Lower leg skin (tissue), 4 donors: ENCODE measurements around the gene DOCK10. TPM values are rescaled to one million over a fixed set of nuclear protein-coding genes. Genes with fewer than 3 reads are reported as not detected.

Source experiments
- DNase-seq, 2 donors: peaks; one replicate each; pipeline ENCODE4 v3.0.0-alpha.2; 2019; ENCODE audit warnings: low spot score in 2 of 2
- H3K4me3 ChIP-seq: fragments of 200-600 bp; sonication (generic); 2 replicates; pipeline ENCODE4 v1.5.1; 2017; ENCODE audit warnings: mild to moderate bottlenecking, low read depth; ENCODE audit not compliant: poor library complexity, severe bottlenecking
- POLR2A ChIP-seq, 2 donors: fragments of 450-650 bp; IDR thresholded peaks; one replicate each; pipeline ENCODE4 v1.6.1; 2016 to 2017; ENCODE audit warnings: antibody characterized with exemption in 2 of 2, mild to moderate bottlenecking in 1 of 2, moderate library complexity in 1 of 2
- WGBS, 2 donors: methylation state at CpG; one replicate each; pipeline ENCODE4 v1.1.5; 2018; 5-methylcytosine and 5-hydroxymethylcytosine counted together
- intact Hi-C: fragments of 100-400 bp; cut with DNase I; formaldehyde crosslinking; loops from one replicate; pipeline ENCODE4 v1.15.0; 2023; ENCODE audit warnings: low total_unique reads
- total RNA-seq, 4 donors: library from RNA; depleted of rRNA; stranded (reverse); fragments of >200 nt; gene quantifications; one replicate each; pipeline ENCODE4 v1.1.0, GENCODE V29; 2016
- TF ChIP-seq, protein P1 (sequence below), 3 donors: fragments of 450-650 bp; IDR thresholded peaks; one replicate each; pipeline ENCODE4 v1.5.1; 2016; ENCODE audit warnings: antibody characterized with exemption in 3 of 3, mild to moderate bottlenecking in 3 of 3, moderate library complexity in 2 of 3

Gene DOCK10
- total RNA-seq, 4 donors from 2014 or later = 6.2 to 16.5 (median 14.0) TPM

DNA sequence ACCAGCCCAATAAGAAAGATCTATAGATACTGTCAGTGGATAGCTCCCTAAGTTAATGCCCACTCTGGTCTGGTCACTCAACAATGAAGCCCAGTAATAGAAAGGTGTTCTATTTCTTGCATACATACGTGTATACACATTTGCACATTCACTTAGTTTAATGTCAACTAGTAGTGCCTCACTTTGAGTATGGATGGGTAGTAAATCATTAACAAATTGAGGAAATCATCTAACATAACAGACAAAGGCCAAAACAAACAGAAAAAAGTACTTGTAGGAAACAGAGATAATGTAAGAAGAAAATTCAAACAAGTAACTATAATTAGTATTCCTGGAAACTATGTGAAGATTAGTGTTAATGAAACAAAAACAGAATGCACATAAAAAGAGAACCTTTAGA lies 312.8 kb downstream of the DOCK10 start:
- WGBS, 2 donors = 94 to 97% methylated on average over 1 of the region's 1 CpG
- intact Hi-C loops = no loop called here
- H3K4me3 ChIP-seq = no peak overlapping the region
- DNase-seq = no peak
- TF ChIP-seq, protein P1, sequence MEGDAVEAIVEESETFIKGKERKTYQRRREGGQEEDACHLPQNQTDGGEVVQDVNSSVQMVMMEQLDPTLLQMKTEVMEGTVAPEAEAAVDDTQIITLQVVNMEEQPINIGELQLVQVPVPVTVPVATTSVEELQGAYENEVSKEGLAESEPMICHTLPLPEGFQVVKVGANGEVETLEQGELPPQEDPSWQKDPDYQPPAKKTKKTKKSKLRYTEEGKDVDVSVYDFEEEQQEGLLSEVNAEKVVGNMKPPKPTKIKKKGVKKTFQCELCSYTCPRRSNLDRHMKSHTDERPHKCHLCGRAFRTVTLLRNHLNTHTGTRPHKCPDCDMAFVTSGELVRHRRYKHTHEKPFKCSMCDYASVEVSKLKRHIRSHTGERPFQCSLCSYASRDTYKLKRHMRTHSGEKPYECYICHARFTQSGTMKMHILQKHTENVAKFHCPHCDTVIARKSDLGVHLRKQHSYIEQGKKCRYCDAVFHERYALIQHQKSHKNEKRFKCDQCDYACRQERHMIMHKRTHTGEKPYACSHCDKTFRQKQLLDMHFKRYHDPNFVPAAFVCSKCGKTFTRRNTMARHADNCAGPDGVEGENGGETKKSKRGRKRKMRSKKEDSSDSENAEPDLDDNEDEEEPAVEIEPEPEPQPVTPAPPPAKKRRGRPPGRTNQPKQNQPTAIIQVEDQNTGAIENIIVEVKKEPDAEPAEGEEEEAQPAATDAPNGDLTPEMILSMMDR (IDR thresholded peaks at IDR 0.05) = no peak
- TF ChIP-seq POLR2A (IDR thresholded peaks at IDR 0.05) = no peak

DNA sequence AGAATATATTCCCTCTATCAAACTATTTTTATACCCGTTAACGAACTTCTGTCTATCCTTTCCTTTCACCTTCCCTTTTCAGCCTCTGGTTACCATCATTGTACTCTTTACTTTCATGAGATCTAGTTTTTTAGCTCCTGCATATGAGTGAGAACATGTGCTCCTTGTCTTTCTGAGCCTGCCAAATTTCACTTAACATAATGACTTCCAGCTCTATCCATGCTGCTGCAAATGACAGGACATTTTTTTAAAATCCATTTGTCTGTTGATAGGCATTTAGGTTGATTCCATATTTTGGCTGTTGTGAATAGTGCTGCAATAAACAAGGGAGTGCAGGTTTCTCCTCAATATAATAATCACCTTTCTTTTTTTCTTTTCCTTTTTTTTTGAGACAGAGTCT lies 317.9 kb downstream of the DOCK10 start:
- TF ChIP-seq, protein P1 (IDR thresholded peaks at IDR 0.05) = no peak
- WGBS, 2 donors = 71 to 85% methylated on average over 2 of the region's 2 CpGs
- no peak overlapping the region for H3K4me3 ChIP-seq
- no peak for DNase-seq
- intact Hi-C loops = no loop called here

DNA sequence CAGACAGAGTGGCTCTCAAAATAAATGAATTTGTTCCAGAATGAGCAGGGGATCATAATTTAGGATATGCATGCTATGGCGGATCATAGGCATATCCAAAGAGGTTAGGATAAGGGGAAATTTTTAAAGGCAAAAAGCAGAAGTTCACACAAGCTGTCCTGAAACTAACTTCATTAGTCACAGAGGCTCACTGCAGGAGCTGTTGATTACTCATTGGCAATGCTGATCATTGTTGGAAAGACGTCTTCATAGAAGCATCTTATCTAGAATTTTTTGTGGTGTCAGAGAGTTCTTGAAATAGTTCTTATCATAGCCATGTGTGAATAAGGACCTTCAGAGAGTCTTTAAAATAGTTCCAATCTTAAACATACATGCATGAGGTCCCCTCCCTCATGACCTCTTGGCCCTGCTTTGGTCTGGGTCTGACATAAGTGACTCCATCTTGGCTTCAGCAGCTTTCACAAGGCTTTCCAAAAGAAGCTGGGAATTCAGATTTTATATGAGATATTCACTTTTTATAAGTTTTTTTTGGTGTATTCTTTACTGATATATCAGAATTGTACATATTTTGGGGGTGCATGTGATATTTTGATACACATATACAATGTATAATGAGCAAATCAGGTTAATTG lies 318.6 kb downstream of the DOCK10 start:
- 53 to 59% methylated on average over 2 of the region's 2 CpGs for WGBS, 2 donors
- H3K4me3 ChIP-seq = no peak overlapping the region
- DNase-seq = no peak
- intact Hi-C loops = no loop called here
- TF ChIP-seq POLR2A (IDR thresholded peaks at IDR 0.05) = no peak
- TF ChIP-seq, protein P1 (IDR thresholded peaks at IDR 0.05) = no peak

DNA sequence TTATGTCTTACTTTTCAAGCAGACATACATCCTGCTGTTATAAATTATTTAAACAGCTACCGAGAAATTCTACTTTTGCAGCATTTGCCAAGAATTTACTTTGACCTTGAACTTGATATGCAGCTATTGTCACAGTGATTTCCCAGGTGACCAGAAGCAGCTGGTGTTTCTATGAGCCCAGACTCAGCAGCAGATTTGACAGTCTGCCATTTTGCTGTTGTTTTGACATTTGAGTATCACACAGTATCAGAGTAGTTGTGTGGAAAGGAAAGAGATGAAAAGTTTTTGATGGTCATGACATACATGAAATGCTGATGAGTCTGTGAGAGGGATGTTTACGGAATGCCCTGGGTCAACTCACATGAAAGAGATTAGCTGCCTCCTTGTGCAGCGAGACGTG lies 319.5 kb downstream of the DOCK10 start:
- DNase-seq = no peak
- 85 to 90% methylated on average over 4 of the region's 4 CpGs for WGBS, 2 donors
- no peak overlapping the region for H3K4me3 ChIP-seq
- no peak for TF ChIP-seq POLR2A (IDR thresholded peaks at IDR 0.05)
- TF ChIP-seq, protein P1 (IDR thresholded peaks at IDR 0.05) = no peak
- intact Hi-C loops = no loop called here

DNA sequence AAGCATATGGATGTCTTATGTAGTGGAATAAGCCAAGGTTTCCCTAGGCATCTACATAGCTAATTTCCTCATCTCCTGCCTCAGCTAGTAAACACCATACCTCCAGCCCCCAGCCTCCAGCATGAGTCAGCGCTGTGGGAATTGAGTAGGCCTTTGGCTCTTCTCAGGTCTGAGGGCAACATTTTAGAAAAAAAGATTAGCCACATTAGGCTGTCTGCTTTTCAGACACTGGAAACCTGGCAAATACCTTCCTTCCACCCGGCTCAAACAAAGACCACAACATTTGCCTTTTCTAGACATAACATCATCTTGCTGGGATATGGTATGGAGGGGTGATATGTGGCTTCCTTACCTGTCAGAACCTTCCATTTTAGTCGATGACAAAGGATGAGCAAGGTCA lies 320.0 kb downstream of the DOCK10 start:
- no peak for DNase-seq
- no peak overlapping the region for H3K4me3 ChIP-seq
- TF ChIP-seq POLR2A (IDR thresholded peaks at IDR 0.05) = no peak
- TF ChIP-seq, protein P1 (IDR thresholded peaks at IDR 0.05) = no peak
- WGBS, 2 donors = 89 to 92% methylated on average over 3 of the region's 3 CpGs
- intact Hi-C loops = no loop called here

DNA sequence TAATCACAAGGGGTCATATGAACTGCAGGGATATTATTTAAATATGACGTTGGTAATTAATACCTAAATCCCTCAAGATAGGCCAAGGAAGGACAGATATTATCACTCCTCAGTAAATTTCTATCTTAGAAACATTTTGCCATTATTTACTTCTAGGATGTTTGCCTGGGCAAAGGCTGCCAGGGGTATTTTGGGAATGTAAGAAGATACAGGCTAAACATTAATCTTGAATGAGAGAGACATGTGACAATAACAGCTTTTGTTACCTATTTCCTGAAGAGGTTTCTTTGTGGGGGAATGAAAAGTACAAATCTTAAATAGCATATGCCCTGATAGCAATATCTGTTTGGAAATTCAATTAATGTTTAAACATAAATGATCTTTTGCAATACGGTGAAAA lies 325.3 kb downstream of the DOCK10 start:
- WGBS, 2 donors = 82 to 84% methylated on average over 2 of the region's 2 CpGs
- H3K4me3 ChIP-seq = no peak overlapping the region
- intact Hi-C loops = no loop called here
- DNase-seq = no peak
- TF ChIP-seq, protein P1 (IDR thresholded peaks at IDR 0.05) = no peak
- TF ChIP-seq POLR2A (IDR thresholded peaks at IDR 0.05) = no peak
